Right lobe of liver (tissue), 4 donors: ENCODE measurements around the gene TRAK1.

ENCODE experiments used
- POLR2A ChIP-seq: fragments of 450-650 bp; IDR thresholded peaks from one replicate; pipeline ENCODE4 v1.6.1; 2017; ENCODE audit warnings: antibody characterized with exemption, mild to moderate bottlenecking
- TF ChIP-seq, protein P1 (sequence below), 4 donors: fragments of 200-600 bp in 3 of 4; fragments of 450-650 bp in 1 of 4; IDR thresholded peaks; one replicate each; pipeline versions ENCODE4 v1.5.1 to v1.8.0; 2016 to 2022; ENCODE audit warnings: antibody characterized with exemption in 4 of 4, mild to moderate bottlenecking in 2 of 4
- donor health status: DM: no; HTN: no; CAD: no.
- donor health status: DM: no; HTN: no; CAD: no.
- donor health status: DM: no; HTN: yes; CAD: no.

GRCh38 chr3:42179110-42179725 lies 88.1 kb downstream of the TRAK1 start:
- TF ChIP-seq POLR2A, result no peak
- TF ChIP-seq, protein P1, sequence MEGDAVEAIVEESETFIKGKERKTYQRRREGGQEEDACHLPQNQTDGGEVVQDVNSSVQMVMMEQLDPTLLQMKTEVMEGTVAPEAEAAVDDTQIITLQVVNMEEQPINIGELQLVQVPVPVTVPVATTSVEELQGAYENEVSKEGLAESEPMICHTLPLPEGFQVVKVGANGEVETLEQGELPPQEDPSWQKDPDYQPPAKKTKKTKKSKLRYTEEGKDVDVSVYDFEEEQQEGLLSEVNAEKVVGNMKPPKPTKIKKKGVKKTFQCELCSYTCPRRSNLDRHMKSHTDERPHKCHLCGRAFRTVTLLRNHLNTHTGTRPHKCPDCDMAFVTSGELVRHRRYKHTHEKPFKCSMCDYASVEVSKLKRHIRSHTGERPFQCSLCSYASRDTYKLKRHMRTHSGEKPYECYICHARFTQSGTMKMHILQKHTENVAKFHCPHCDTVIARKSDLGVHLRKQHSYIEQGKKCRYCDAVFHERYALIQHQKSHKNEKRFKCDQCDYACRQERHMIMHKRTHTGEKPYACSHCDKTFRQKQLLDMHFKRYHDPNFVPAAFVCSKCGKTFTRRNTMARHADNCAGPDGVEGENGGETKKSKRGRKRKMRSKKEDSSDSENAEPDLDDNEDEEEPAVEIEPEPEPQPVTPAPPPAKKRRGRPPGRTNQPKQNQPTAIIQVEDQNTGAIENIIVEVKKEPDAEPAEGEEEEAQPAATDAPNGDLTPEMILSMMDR (IDR thresholded peaks at IDR 0.05), result no peak
